Measurements from ENCODE around the gene FCSK.

The FCSK gene

GRCh38 chr16:70480127-70481105 is 26.0 kb downstream of the FCSK start:
- DNase-seq (ENCODE audit: low spot score), result no peak

DNA sequence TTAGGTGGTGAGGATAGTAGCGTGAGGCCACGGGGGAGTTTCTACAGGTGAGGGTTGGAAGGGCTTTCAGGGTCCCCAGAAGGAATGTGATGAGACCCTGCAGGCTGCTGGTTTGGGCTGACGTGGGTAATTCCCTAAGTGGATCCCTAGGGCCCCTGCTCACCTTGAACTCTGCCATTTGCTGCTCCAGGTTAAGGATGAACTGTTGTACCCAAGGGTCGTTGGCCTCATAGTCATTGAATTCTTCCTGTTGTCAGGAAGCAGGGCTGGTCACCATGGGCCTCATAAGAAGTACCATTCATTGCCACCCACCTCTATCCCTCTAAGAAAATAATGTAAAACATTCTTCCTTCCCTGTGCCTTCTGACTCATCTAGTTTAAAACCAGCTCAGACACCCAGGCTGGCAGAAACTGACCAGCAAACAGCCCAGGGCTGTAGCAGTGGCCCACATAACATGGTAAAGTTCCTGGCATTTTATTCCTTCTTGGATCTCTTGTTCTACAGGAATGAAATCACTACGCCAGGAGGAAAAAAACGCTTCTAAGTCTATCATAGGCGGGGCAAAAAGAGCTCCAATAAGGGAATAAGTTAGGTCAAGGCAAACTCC is 27.6 kb downstream of the FCSK start:
- no peak for DNase-seq (ENCODE audit: low spot score)

DNA sequence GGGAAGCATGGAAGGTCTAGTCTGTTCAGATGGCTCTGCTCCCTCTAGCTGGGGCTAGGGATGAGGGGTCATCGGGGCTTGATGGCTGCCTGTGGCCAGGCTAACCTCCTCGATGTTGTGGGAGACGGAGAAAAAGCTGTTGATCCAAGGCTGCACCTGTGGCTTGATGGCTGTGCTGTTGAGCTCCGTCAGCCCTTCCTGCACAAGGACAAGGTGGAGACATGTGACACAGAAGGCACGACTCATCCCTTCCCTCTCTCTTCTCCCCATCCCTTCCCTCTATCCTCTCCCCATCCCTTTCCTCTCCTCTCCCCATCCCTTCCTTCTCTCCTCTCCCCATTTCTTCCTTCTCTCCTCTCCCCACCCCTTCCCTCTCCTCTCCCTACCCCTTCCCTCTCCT is 28.2 kb downstream of the FCSK start:
- DNase-seq (ENCODE audit: low spot score), result no peak

GRCh38 chr16:70483426-70483825 is 29.0 kb downstream of the FCSK start:
- DNase-seq (ENCODE audit: low spot score), result no peak

- DNase-seq (ENCODE audit: low spot score), result no peak
Observed at GRCh38 chr16:70484867-70485266, 30.5 kb downstream of the FCSK start.

- no peak for DNase-seq (ENCODE audit: low spot score)
Observed at GRCh38 chr16:70490261-70490660, 35.9 kb downstream of the FCSK start.

- no peak for DNase-seq (ENCODE audit: low spot score)
Observed at GRCh38 chr16:70493802-70494201, 39.4 kb downstream of the FCSK start.

GRCh38 chr16:70494202-70494770 is 39.9 kb downstream of the FCSK start:
- no peak for DNase-seq (ENCODE audit: low spot score)

GRCh38 chr16:70494777-70495176 is 40.4 kb downstream of the FCSK start:
- no peak for DNase-seq (ENCODE audit: low spot score)

DNA sequence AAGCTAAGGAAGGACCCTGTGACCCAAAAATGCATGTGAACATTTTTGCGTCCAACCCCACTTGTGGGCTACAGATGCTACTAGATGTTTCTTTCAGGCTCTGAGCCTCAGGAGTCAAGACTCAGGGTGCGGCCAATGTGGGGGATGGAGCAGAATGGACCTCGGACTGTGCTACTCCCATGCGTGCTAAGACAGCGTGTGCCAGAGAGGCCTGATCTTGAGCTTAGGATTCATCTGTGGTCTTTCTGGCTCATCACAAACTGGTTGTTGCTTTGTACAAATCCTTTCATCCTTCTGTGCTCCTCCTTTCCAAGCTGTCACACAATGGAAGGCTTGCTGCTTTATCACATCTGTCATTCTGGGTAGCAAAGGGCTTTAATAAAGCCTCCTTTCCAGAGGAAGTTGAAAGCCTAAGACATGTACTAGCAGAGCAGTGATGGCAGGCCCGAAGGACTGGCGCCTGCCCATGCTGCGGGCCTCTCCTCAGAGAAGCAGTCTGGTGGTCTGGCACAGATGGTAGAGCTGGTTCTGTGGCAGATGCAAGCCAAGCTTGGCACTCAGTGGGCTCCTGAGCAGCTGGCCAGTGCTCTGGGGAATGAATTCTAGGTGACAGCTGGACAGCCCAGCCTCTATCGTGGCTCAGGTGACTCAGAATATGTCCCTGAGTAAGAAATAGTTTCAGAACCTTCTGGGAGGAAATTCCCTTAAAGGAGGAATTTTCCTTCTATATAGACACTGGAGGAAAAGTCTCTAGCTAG is 41.2 kb downstream of the FCSK start:
- DNase-seq (ENCODE audit: low spot score), result no peak

DNA sequence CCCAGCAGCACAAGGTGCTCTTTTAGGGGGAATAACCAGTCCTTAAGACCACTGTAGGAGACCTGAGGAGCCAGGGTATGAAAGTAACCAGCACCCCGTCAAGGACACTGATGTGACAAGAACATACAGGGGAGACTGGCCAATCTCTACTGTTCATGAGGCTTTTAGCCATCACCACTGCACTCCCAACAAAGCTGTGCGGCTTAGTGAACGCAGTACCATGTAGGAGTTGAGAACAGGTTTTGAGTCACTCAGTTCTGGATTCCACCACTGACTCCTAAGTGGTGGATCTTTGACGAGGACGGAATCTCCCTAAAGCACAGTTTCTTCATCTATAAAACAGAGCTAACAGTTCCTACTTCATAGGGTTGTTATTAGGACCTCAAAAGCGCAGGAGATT is 42.1 kb downstream of the FCSK start:
- no peak for DNase-seq (ENCODE audit: low spot score)

- DNase-seq (ENCODE audit: low spot score), result peak; percentile 35
Observed at GRCh38 chr16:70508752-70509151, 54.4 kb downstream of the FCSK start.

DNA sequence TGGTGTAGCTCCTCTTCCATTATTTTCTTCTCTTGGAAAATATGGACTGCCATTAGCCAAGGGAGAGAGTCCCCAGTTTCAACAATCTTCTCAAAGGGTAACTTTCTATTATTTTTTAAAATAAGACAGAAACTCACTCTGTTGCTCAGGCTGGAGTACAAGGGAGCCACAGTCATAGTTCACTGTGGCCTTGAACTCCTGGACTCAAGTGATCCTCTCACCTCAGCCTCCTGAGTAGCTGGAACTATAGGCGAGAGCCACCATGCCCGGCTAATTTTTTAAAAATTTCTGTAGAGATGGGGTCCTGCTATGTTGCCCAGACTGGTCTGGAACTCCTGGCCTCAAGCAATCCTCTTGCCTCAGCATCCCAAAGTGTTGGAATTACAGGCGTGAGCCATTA is 55.8 kb downstream of the FCSK start:
- no peak for DNase-seq (ENCODE audit: low spot score)

DNA sequence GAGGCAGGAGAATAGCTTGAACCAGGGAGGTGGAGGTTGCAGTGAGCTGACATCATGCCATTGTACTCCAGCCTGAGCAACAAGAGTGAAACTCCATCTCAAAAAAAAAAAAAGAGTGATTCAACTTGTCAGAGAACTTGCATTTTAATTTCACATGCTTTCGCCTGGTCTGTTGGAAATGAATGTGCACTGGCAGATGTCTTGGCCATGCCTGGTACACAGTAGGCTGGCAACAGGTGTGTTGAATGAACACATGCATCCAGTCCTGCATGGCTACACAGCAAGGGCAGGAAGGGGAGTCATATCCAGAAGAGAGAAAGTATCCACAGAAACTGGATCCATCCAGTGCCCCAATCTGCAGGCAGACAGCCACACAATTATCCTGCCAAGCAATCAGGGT is 57.4 kb downstream of the FCSK start:
- DNase-seq (ENCODE audit: low spot score), result no peak

DNA sequence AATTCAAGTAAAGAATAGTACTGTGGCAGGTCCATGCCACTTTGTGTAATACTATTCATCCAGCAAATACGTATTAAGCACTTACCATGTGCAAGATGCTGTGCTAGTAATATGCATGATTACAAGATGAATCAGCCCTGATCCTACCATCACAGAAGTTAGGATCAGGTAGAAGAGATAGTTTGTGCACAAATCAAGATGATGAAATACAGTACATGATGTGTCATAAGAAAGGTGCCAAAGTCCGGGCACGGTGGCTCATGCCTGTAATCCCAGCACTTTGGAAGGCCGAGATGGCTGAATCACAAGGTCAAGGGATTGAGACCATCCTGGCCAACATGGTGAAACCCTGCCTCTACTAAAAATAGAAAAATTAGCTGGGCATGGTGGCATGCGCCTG is 58.1 kb downstream of the FCSK start:
- no peak for DNase-seq (ENCODE audit: low spot score)

DNA sequence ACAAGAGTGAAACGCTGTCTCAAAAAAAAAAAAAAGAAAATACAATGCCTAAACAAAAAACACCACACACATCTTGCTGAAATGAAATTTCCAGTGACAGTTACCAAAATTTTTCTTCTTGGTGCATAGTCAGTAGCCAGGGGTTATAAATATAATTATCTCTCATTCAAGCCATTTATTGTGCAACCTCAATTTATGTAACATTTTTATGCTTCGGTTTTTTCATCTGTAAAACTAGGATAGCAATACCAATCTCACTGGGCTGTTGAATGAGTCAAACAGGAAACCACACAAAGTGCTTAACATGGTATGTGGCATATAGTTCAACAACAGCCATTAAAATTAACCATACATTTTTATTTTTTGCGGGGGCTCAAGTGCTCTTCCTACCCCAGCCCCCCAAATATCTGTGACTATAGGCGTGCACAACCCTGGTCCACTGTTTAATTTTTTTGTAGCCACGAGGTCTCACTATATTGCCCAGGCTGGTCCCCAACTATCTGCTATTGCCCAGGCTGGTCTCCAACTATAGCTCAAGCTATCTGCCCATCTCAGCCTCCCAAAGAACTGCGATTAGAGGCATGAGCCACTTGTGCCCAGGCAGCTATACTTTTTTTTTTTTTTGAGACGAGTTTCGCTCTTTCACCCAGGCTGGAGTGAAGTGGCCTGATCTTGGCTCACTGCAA is 66.4 kb downstream of the FCSK start:
- DNase-seq (ENCODE audit: low spot score), result no peak

GRCh38 chr16:70522216-70523075 is 68.1 kb downstream of the FCSK start:
- DNase-seq (ENCODE audit: low spot score), result peak; percentile 22

- peak; percentile 90 for DNase-seq (ENCODE audit: low spot score)
Observed at GRCh38 chr16:70523076-70523742, 68.8 kb downstream of the FCSK start, which contains the start of gene COG4. Gene COG4, minus strand, starts transcription at chr16:70523554. Its CDS starts 11 bp downstream, at chr16:70523543.

DNA sequence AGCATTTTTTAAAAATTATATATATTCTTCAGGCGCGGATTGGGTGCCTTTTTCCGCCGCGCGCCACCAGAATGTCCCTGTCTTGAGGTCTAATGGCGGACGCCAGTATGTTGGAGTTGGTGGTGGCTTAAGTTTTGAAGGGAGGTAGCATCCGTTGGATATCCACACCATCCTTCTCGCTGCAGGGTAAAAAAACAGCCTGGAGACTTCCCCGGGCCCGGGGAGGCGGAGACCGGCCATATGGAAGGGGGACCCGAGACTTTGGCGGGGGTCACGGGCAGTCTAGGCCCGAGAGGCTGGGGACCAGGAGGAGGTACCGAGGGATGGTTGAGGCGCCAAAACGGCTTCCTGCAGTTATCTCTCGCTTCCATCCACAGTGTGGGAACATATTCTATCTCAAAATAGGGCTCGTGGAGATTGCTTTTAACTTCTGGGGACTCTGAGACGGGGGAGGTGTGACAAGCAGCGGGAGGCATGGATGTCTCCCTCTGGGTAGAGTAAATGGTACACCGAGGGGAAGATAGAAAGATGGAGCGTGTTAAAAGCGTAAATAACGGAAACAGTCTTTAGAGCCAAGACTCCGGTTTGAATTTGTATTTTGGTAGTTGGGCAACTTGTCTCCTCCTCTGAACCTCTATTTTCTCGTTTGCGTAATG is 69.5 kb downstream of the FCSK start, which contains the start of gene SF3B3:
Gene SF3B3, plus strand, starts transcription at position 74 of the 656 bp plus-strand sequence. CDS start 2,841 bp downstream, outside the sequence.
- DNase-seq (ENCODE audit: low spot score), result peak; percentile 68
